Measurements from ENCODE around the gene LDHAL6B.

DNA sequence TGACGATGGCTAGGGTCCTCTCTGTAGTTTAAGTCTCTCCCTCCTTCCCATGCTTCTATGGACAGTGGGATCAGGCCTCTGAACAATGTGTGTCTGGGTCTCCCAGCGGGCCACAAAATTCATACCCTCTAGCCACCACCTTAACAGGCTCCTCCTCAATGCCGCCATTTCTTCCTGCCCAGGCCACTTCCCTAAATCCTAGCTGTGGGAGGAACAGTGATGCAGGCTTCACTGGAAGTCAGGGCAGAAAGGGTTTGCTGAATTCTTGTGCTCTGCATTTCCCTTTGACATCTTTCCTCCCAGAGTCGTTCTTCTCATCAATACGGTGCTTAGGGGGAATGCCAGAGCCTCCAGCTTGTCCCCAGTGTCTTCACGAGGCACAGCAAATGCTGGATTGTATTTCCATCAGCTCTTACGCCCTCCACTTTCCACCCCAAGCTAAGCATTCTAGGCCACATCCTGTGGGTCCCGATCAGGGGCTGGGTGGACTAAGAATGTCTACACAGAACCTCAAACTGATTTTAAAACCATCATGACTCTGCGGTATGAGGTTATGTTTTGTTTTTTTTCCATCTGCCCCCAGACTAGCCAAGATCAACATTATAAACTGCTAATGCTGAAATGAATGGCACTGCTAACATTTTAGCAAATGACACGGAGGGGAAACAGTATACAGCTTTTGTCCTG lies 11.9 kb upstream of the LDHAL6B start:
- TF ChIP-seq EZH2phosphoT487 (IDR thresholded peaks at IDR 0.05; ENCODE audit: unreplicated experiment): no peak
- TF ChIP-seq, protein P1, sequence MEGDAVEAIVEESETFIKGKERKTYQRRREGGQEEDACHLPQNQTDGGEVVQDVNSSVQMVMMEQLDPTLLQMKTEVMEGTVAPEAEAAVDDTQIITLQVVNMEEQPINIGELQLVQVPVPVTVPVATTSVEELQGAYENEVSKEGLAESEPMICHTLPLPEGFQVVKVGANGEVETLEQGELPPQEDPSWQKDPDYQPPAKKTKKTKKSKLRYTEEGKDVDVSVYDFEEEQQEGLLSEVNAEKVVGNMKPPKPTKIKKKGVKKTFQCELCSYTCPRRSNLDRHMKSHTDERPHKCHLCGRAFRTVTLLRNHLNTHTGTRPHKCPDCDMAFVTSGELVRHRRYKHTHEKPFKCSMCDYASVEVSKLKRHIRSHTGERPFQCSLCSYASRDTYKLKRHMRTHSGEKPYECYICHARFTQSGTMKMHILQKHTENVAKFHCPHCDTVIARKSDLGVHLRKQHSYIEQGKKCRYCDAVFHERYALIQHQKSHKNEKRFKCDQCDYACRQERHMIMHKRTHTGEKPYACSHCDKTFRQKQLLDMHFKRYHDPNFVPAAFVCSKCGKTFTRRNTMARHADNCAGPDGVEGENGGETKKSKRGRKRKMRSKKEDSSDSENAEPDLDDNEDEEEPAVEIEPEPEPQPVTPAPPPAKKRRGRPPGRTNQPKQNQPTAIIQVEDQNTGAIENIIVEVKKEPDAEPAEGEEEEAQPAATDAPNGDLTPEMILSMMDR (conservative IDR thresholded peaks at IDR 0.05; ENCODE audit: low read depth in 2 of 2): no peak
- no peak for TF ChIP-seq EZH2 (IDR thresholded peaks at IDR 0.05; ENCODE audit: low read depth, unreplicated experiment)
- no peak for TF ChIP-seq POLR2AphosphoS5 (IDR thresholded peaks at IDR 0.05; ENCODE audit: low read depth)
- TF ChIP-seq, protein P2, sequence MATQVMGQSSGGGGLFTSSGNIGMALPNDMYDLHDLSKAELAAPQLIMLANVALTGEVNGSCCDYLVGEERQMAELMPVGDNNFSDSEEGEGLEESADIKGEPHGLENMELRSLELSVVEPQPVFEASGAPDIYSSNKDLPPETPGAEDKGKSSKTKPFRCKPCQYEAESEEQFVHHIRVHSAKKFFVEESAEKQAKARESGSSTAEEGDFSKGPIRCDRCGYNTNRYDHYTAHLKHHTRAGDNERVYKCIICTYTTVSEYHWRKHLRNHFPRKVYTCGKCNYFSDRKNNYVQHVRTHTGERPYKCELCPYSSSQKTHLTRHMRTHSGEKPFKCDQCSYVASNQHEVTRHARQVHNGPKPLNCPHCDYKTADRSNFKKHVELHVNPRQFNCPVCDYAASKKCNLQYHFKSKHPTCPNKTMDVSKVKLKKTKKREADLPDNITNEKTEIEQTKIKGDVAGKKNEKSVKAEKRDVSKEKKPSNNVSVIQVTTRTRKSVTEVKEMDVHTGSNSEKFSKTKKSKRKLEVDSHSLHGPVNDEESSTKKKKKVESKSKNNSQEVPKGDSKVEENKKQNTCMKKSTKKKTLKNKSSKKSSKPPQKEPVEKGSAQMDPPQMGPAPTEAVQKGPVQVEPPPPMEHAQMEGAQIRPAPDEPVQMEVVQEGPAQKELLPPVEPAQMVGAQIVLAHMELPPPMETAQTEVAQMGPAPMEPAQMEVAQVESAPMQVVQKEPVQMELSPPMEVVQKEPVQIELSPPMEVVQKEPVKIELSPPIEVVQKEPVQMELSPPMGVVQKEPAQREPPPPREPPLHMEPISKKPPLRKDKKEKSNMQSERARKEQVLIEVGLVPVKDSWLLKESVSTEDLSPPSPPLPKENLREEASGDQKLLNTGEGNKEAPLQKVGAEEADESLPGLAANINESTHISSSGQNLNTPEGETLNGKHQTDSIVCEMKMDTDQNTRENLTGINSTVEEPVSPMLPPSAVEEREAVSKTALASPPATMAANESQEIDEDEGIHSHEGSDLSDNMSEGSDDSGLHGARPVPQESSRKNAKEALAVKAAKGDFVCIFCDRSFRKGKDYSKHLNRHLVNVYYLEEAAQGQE (IDR thresholded peaks at IDR 0.05; ENCODE audit: unreplicated experiment): no peak
- TF ChIP-seq, protein P3, sequence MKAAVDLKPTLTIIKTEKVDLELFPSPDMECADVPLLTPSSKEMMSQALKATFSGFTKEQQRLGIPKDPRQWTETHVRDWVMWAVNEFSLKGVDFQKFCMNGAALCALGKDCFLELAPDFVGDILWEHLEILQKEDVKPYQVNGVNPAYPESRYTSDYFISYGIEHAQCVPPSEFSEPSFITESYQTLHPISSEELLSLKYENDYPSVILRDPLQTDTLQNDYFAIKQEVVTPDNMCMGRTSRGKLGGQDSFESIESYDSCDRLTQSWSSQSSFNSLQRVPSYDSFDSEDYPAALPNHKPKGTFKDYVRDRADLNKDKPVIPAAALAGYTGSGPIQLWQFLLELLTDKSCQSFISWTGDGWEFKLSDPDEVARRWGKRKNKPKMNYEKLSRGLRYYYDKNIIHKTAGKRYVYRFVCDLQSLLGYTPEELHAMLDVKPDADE (IDR thresholded peaks at IDR 0.05): no peak
- TF ChIP-seq ZNF331 (CRISPR knock-in tag; IDR thresholded peaks at IDR 0.05; ENCODE audit: low read depth): no peak
- no peak for TF ChIP-seq CREB1 (CRISPR knock-in tag; IDR thresholded peaks at IDR 0.05; ENCODE audit: low read depth)
- no peak for TF ChIP-seq STAT1 (IDR thresholded peaks at IDR 0.05; ENCODE audit: unreplicated experiment)
- TF ChIP-seq ZNF114 (CRISPR knock-in tag; IDR thresholded peaks at IDR 0.05): no peak
